Endothelial cell of umbilical vein (primary cell): Measurements from ENCODE around the gene TNS4. TPM values are rescaled to one million over a fixed set of nuclear protein-coding genes. Genes with fewer than 3 reads are reported as not detected.

Source experiments
- Bru-seq: library from RNA; stranded (reverse); fragments of 400-500 nt; gene quantifications from one replicate; lab custom pipeline; 2021; lab: Mats Ljungman, UMichigan
- BruChase-seq, 2 experiments: library from RNA; stranded (reverse); fragments of 400-500 nt; gene quantifications; one replicate each; lab custom pipeline; 2021; lab: Mats Ljungman, UMichigan
- BruUV-seq: library from RNA; stranded (reverse); fragments of 400-500 nt; replicated peaks from 2 replicates; lab custom pipeline; 2021; lab: Mats Ljungman, UMichigan
- CTCF ChIA-PET: fragments of 300-600, 350-600 bp; sonication (Branson Sonifier 250); formaldehyde crosslinking; loops from one replicate; lab custom pipeline; 2021; ENCODE audit warnings: antibody characterized with exemption, inconsistent platforms; lab: Charles Lee
- POLR2A ChIA-PET: fragments of 300-600, 350-600 bp; sonication (Branson Sonifier 250); formaldehyde crosslinking; loops from one replicate; lab custom pipeline; 2021; ENCODE audit warnings: antibody characterized with exemption, inconsistent platforms; lab: Charles Lee
- DNase-seq: peaks from one replicate; pipeline ENCODE4 v3.0.0-alpha.2; 2011; ENCODE audit warnings: low read depth, low spot score
- FAIRE-seq: peaks from 2 replicates; lab custom pipeline; 2011; peaks lifted over from hg19 to GRCh38; lab: Jason Lieb, UNC
- H2AFZ ChIP-seq: 2 replicates; pipeline ENCODE4 v1.6.0; 2012; ENCODE audit warnings: low read depth, low read length, control low read depth, inconsistent platforms
- H3K27ac ChIP-seq: 2 replicates; pipeline ENCODE4 v1.5.1; 2011; ENCODE audit warnings: low read depth, mild to moderate bottlenecking, control low read depth, low read length, moderate library complexity; ENCODE audit not compliant: insufficient read depth
- H3K27me3 ChIP-seq, 2 experiments: 2 replicates each; pipeline versions ENCODE4 v1.6.0 to v1.6.1; 2011; ENCODE audit warnings: low read length in 2 of 2, mixed read lengths in 1 of 2; ENCODE audit not compliant: control insufficient read depth in 2 of 2, insufficient read depth in 2 of 2
- H3K36me3 ChIP-seq, 2 experiments: 2 replicates in 1 of 2; 3 replicates in 1 of 2; pipeline ENCODE4 v1.5.1; 2011; ENCODE audit warnings: low read length in 2 of 2, mild to moderate bottlenecking in 1 of 2, moderate library complexity in 1 of 2; ENCODE audit not compliant: control insufficient read depth in 2 of 2, insufficient read depth in 2 of 2; ENCODE audit errors: extremely low read depth in 1 of 2
- H3K4me1 ChIP-seq: 3 replicates; pipeline ENCODE4 v1.5.1; 2011; ENCODE audit warnings: mild to moderate bottlenecking, low read length; ENCODE audit not compliant: control insufficient read depth, insufficient read depth; ENCODE audit errors: extremely low read depth
- H3K4me2 ChIP-seq: 2 replicates; pipeline ENCODE4 v1.6.1; 2011; ENCODE audit warnings: low read length, control low read depth, mixed read lengths; ENCODE audit not compliant: insufficient read depth
- H3K4me3 ChIP-seq, 3 experiments: fragments of 200-600 bp in 1 of 3; sonication (generic), shearing (Covaris generic) in 1 of 3; replicated peaks in 1 of 3; 2 replicates each; pipeline ENCODE4 v1.5.1; 2011 to 2016; ENCODE audit warnings: control low read depth in 3 of 3, low read length in 3 of 3, mild to moderate bottlenecking in 2 of 3, inconsistent platforms in 1 of 3, low read depth in 1 of 3, moderate library complexity in 1 of 3; ENCODE audit not compliant: insufficient read depth in 1 of 3
- H3K79me2 ChIP-seq: 2 replicates; pipeline ENCODE4 v1.6.0; 2012; ENCODE audit warnings: low read length, inconsistent platforms; ENCODE audit not compliant: control insufficient read depth, insufficient read depth
- H3K9ac ChIP-seq: replicated peaks from 2 replicates; pipeline ENCODE3; 2011; ENCODE audit warnings: low read length, control low read depth; ENCODE audit not compliant: insufficient read depth; ENCODE audit errors: extremely low read depth
- H3K9me1 ChIP-seq: replicated peaks from 3 replicates; pipeline ENCODE4 v1.6.0; 2011; ENCODE audit warnings: mild to moderate bottlenecking, low read length; ENCODE audit not compliant: control insufficient read depth, insufficient read depth; ENCODE audit errors: extremely low read depth
- H3K9me3 ChIP-seq: replicated peaks from 2 replicates; pipeline ENCODE4 v1.5.1; 2012; ENCODE audit warnings: low read length, inconsistent platforms; ENCODE audit not compliant: control insufficient read depth, insufficient read depth
- H4K20me1 ChIP-seq: replicated peaks from 2 replicates; pipeline ENCODE3; 2011; ENCODE audit warnings: mild to moderate bottlenecking, low read length; ENCODE audit not compliant: control insufficient read depth, insufficient read depth; ENCODE audit errors: extremely low read depth
- CTCF ChIP-seq, 2 donors: IDR thresholded peaks; 1 replicate in 1 of 2; 2 replicates in 1 of 2; pipeline ENCODE4 v1.5.1; 2011; ENCODE audit warnings: low read length in 2 of 2, mild to moderate bottlenecking in 2 of 2, moderate library complexity in 2 of 2, control low read depth in 1 of 2, inconsistent platforms in 1 of 2, low read depth in 1 of 2; ENCODE audit not compliant: insufficient read depth in 1 of 2; ENCODE audit errors: extremely low read depth in 1 of 2
- EZH2 ChIP-seq: IDR thresholded peaks from 2 replicates; pipeline ENCODE4 v1.6.1; 2012; ENCODE audit warnings: borderline replicate concordance, low read depth, mild to moderate bottlenecking, moderate library complexity, low read length, inconsistent platforms; ENCODE audit not compliant: severe bottlenecking
- FOS ChIP-seq: IDR thresholded peaks from 2 replicates; pipeline ENCODE4 v1.6.1; 2011; ENCODE audit warnings: mild to moderate bottlenecking, low read length, moderate library complexity, borderline replicate concordance; ENCODE audit not compliant: insufficient read depth
- GATA2 ChIP-seq: IDR thresholded peaks from 2 replicates; pipeline ENCODE4 v1.7.0; 2011; ENCODE audit warnings: low read depth, mild to moderate bottlenecking, moderate library complexity, mixed read lengths, low read length; ENCODE audit not compliant: insufficient read length, insufficient read depth
- JUN ChIP-seq: IDR thresholded peaks from 2 replicates; pipeline ENCODE4 v1.6.1; 2011; ENCODE audit warnings: borderline replicate concordance, low read depth; ENCODE audit not compliant: insufficient read length, insufficient read depth
- MYC ChIP-seq: IDR thresholded peaks from one replicate; pipeline ENCODE4 v1.6.1; 2011; ENCODE audit warnings: mild to moderate bottlenecking, low read depth, low read length
- POLR2A ChIP-seq: IDR thresholded peaks from 2 replicates; pipeline ENCODE4 v1.6.1; 2012; ENCODE audit warnings: low read depth, mild to moderate bottlenecking, control low read depth, low read length
- POLR2AphosphoS5 ChIP-seq: IDR thresholded peaks from 2 replicates; pipeline ENCODE4 v1.6.1; 2012; ENCODE audit warnings: low read depth, mild to moderate bottlenecking, control low read depth, low read length, moderate library complexity; ENCODE audit not compliant: insufficient read depth
- dilution Hi-C: fragments of 300-500 bp; cut with MboI; formaldehyde crosslinking; loops from one replicate; pipeline ENCODE4 v1.15.0; 2019; ENCODE audit warnings: low sequenced_read_pairs; ENCODE audit not compliant: extremely low pct_ligation_motif_present
- intact Hi-C: fragments of 100-400 bp; cut with micrococcal nuclease; formaldehyde crosslinking; loops from one replicate; pipeline ENCODE4 v1.10.0; 2022
- long read RNA-seq: library from polyadenylated mRNA; stranded (forward); transcript quantifications from one replicate; pipeline ENCODE4 v2.0.0, GENCODE V29; 2021
- polyA minus RNA-seq, 3 experiments: library from RNA; depleted of rRNA, polyadenylated mRNA; stranded (reverse); fragments of >200 nt; gene quantifications; 1 replicate in 1 of 3; 2 replicates in 2 of 3; pipeline ENCODE4 v1.2.3, GENCODE V29; 2011
- polyA plus RNA-seq, 4 experiments: library from polyadenylated mRNA; depleted of rRNA in 3 of 4; stranded (reverse) in 3 of 4; unstranded in 1 of 4; fragments of >200 nt; gene quantifications; 2 replicates each; pipeline versions ENCODE4 v1.2.1 to v1.2.3, GENCODE V29; 2011 to 2012; ENCODE audit warnings: missing spikeins in 1 of 4
- total RNA-seq: library from RNA; stranded (reverse); gene quantifications from 2 replicates; pipeline ENCODE4 v1.2.3, GENCODE V29; 2021
- TF ChIP-seq, protein P1 (sequence below): IDR thresholded peaks from 2 replicates; pipeline ENCODE4 v1.6.1; 2011; ENCODE audit not compliant: insufficient read depth, insufficient read length

The TNS4 gene
- total RNA-seq (not detected in 2 replicates), polyA plus RNA-seq (not detected in 2 replicates), polyA minus RNA-seq (not detected in 2 replicates), Bru-seq, nascent RNA (percentile 20 among the genes with signal in this experiment), BruChase-seq, experiment 1, labeled RNA remaining after a 6-hour chase (percentile 22 among the genes with signal in this experiment), BruChase-seq, experiment 2, labeled RNA remaining after a 2-hour chase (percentile 18 among the genes with signal in this experiment)
- polyA plus RNA-seq (2011; cell fraction: cytosol; rRNA removed): not detected in 2 replicates
- polyA plus RNA-seq (2011; cell fraction: nucleus; rRNA removed): not detected in 2 replicates
- not detected in 2 replicates for polyA plus RNA-seq (2012)
- polyA minus RNA-seq (2011; cell fraction: cytosol; rRNA and poly(A)+ RNA removed): 10.8 TPM
- not detected in 2 replicates for polyA minus RNA-seq (2011; cell fraction: nucleus; rRNA and poly(A)+ RNA removed)
- long read RNA-seq: 0 reads

- H3K36me3 ChIP-seq: no peaks in the 10 kb centered on the region
- H2AFZ ChIP-seq: no peak within 1 kb of the TSS
- DNase-seq: no peak
- H3K4me1 ChIP-seq: peaks cover 7% of the 10 kb centered on the region
- intact Hi-C loops: no loop called here
- no peak within 1 kb of the TSS for H3K9ac ChIP-seq
- H3K27ac ChIP-seq: no peak within 1 kb of the TSS
- no peaks in the 10 kb centered on the region for H3K9me1 ChIP-seq
- FAIRE-seq: no peak
- no peaks in the 10 kb centered on the region for H3K79me2 ChIP-seq
- no peaks in the 10 kb centered on the region for H4K20me1 ChIP-seq
- no peak for TF ChIP-seq GATA2
- no peak for TF ChIP-seq POLR2A
- no peak for TF ChIP-seq JUN
- TF ChIP-seq, protein P1, sequence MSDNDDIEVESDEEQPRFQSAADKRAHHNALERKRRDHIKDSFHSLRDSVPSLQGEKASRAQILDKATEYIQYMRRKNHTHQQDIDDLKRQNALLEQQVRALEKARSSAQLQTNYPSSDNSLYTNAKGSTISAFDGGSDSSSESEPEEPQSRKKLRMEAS: no peak
- H3K4me2 ChIP-seq: no peak within 1 kb of the TSS
- dilution Hi-C loops: no loop called here
- BruUV-seq: no TSS peak
- CTCF ChIA-PET: interaction anchor here (1.0 to 1.9 kb wide), 4 partner anchors 15 to 58 kb away, joined by 3 to 8 read pairs (median 3); no protein-coding TSS in a partner anchor
- H3K27me3 ChIP-seq: peaks cover 0 to 10% of the 10 kb centered on the region in 2 experiments
- POLR2A ChIA-PET: no interaction called here
- H3K4me3 ChIP-seq: no peak within 1 kb of the TSS
- no peaks in the 10 kb centered on the region for H3K9me3 ChIP-seq
Measured at GRCh38 chr17:40501499-40501911, at the start of gene TNS4. TSS of gene TNS4 (minus strand) at chr17:40501623. CDS start at chr17:40496425, 5,198 bp downstream.

DNA sequence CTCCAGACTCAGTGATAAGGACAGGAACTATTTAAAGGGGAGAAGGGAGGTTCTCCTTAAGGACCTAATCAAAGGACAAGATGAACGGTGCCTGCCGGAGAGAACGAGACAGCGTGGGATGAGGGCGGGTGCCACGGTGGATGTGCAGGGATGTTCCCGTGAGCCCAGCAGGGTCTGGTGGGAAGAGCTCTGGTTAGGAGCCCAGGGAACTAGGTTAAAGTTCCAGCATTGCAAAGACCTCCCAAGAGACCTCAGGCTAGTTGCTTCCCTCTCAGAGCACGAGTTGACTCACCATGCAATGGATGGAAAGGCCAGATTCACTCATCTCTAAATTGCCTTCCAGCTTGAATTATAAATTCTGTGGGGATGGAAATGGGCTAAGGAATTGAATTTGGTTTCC lies 49.2 kb upstream of the TNS4 start:
- DNase-seq: no peak
- CTCF ChIA-PET: interaction anchor here (1.4 to 12.3 kb wide), 3 partner anchors 10 to 15 kb away, joined by 4 to 304 read pairs (median 5); no protein-coding TSS in a partner anchor

More for the DNA sequence above, 49.2 kb upstream of the TNS4 start:
- Histone ChIP-seq H4K20me1 (no peaks in the 10 kb centered on the region), H3K9ac (no peak overlapping the region), H3K9me1 (no peaks in the 10 kb centered on the region), H3K36me3 (no peaks in the 10 kb centered on the region), H3K27ac (no peak overlapping the region), H3K4me3 (no peak overlapping the region), H3K4me1 (peaks cover 16% of the 10 kb centered on the region), H2AFZ (no peak overlapping the region), H3K4me2 (no peak overlapping the region), H3K79me2 (no peaks in the 10 kb centered on the region), H3K27me3 (no peaks in the 10 kb centered on the region), H3K9me3 (no peaks in the 10 kb centered on the region)
- TF ChIP-seq POLR2AphosphoS5 (no peak), EZH2 (no peak), FOS (no peak), POLR2A (no peak), MYC (no peak), GATA2 (no peak), CTCF (IDR thresholded peaks at IDR 0.05; ENCODE audit: extremely low read depth in 1 of 2, insufficient read depth in 1 of 2, low read depth in 1 of 2, low read length in 2 of 2) (no peak), JUN (no peak)
- TF ChIP-seq, protein P1: no peak
- BruUV-seq: no TSS peak
- dilution Hi-C loops: no loop called here
- no peak for FAIRE-seq
- intact Hi-C loops: no loop called here
- POLR2A ChIA-PET: no interaction called here
